Spleen (tissue), 7 donors: ENCODE data around the gene TCF12.

Source experiments
- POLR2A ChIP-seq, 3 donors: fragments of 450-650 bp; IDR thresholded peaks; one replicate each; pipeline ENCODE4 v1.5.1; 2017; ENCODE audit warnings: antibody characterized with exemption in 3 of 3, mild to moderate bottlenecking in 1 of 3
- POLR2AphosphoS5 ChIP-seq, 3 donors: sonication (generic); formaldehyde crosslinking; IDR thresholded peaks; one replicate each; pipeline ENCODE4 v1.5.1; 2017; ENCODE audit warnings: antibody characterized with exemption in 3 of 3
- TF ChIP-seq, protein P1 (sequence below), 11 experiments: fragments of 200-600 bp in 7 of 11; fragments of 450-650 bp in 4 of 11; sonication (generic) in 4 of 11; IDR thresholded peaks in 8 of 11; conservative IDR thresholded peaks in 3 of 11; 1 replicate in 7 of 11; 2 replicates in 4 of 11; pipeline versions ENCODE4 v1.4.0 to v1.8.0; 2016 to 2021; ENCODE audit warnings: antibody characterized with exemption in 11 of 11, inconsistent platforms in 4 of 11, mild to moderate bottlenecking in 1 of 11
- donor health status: DM: no; HTN: no; CAD: no; lungs with moderate emphysema.
- donor health status: DM: no; HTN: no; CAD: no.
- donor health status: DM: no; HTN: no; CAD: no.

- TF ChIP-seq, protein P1, sequence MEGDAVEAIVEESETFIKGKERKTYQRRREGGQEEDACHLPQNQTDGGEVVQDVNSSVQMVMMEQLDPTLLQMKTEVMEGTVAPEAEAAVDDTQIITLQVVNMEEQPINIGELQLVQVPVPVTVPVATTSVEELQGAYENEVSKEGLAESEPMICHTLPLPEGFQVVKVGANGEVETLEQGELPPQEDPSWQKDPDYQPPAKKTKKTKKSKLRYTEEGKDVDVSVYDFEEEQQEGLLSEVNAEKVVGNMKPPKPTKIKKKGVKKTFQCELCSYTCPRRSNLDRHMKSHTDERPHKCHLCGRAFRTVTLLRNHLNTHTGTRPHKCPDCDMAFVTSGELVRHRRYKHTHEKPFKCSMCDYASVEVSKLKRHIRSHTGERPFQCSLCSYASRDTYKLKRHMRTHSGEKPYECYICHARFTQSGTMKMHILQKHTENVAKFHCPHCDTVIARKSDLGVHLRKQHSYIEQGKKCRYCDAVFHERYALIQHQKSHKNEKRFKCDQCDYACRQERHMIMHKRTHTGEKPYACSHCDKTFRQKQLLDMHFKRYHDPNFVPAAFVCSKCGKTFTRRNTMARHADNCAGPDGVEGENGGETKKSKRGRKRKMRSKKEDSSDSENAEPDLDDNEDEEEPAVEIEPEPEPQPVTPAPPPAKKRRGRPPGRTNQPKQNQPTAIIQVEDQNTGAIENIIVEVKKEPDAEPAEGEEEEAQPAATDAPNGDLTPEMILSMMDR (IDR thresholded peaks at IDR 0.05 in 8 of 11, conservative IDR thresholded peaks at IDR 0.05 in 3 of 11), result no peak
- TF ChIP-seq POLR2AphosphoS5 (IDR thresholded peaks at IDR 0.05), result no peak
- TF ChIP-seq POLR2A (IDR thresholded peaks at IDR 0.05), result no peak
Observed at GRCh38 chr15:57158589-57158988, 240.1 kb downstream of the TCF12 start.
